ENCODE results near the gene MALT1.

MALT1 gene

DNA sequence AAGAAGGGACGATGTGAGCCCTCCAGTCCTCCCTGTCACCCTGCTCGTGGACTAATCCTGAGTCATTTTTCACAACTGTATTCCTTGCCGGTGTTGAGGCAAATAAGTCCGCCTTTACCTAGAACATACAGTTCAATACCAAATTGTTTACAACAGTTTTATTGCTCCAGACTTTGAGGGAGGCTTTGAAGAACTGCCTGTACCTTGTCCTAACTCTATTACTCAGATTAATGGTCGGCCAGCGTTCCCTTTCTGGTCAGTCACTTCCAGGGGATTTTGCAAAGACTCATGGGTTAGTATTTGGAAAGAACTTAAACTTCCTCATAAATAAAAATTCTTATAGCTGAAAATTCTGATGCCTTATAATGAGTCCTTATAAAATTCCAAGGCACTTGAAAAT, 108.3 kb downstream of the MALT1 start:
- no peak for DNase-seq

DNA sequence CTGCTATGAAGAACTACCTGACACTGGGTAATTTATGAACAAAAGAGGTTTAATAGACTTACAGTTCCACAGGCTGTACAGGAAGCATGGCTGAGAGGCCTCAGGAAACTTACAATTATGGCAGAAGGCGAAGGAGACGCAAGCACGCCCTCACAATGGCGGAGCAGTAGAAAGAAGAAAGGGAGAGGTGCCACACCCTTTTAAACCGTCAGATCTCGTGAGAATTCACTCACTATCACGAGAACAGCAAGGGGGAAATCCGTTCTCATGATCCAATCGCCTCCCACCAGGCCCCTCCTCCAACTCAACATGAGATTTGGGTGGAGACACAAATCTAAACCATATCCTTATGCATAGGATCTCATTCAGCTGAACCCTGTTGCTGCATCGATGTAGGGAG, 108.8 kb downstream of the MALT1 start:
- no peak for DNase-seq

DNA sequence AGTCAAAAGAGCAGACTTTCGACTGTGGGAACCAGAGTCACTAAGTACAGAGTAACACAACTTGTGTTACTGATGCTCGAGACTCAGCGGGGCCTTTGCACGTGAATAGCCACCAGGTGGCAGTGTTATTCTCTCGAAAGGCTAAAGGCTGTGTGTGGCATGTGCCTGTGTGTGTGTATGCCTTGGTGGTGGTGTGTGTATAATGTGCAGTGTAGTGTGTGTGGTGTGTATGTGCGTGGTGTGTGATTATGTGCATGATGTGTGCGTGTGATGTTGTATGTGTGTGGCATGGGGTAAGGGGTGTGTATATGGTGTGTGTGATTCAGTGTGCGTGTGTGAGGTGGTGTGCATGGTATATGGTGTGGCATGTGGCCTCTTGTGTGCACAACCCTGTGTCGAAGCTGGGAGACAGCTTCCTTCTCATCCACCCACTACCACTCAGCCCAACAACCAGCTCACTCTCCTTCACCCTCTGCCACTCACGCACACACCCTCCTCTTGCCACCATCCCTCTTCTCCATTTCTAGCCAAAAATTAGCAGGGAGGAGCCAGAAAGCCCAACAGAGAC, 110.4 kb downstream of the MALT1 start:
- peak; percentile 75 for DNase-seq

DNA sequence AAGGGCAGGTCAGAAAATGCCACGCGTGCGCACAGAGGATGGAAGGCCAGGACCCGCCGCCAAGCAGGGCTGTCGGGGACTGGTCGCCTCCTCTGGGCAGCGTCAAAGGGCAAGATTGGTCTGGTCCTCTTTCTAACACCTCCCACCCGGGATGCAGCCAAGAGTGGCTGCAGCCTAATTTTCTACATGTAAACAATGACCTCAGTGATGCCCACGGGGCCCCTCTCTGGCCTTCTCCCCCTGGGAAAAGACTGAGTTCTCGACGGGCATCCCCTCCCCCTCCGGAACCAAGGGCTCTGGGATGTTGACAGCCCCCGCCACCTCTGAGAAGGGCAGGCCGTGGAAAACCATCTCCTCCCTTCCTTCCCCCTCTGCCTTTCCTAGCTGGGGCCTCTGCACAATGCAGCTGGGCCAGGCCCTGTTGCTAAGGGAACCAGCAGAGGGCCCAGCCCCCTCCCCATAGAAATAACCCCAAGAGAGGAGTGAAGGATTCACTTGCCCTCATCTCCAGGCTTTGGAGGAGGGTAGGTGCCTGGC, 113.4 kb downstream of the MALT1 start:
- DNase-seq, result no peak

DNA sequence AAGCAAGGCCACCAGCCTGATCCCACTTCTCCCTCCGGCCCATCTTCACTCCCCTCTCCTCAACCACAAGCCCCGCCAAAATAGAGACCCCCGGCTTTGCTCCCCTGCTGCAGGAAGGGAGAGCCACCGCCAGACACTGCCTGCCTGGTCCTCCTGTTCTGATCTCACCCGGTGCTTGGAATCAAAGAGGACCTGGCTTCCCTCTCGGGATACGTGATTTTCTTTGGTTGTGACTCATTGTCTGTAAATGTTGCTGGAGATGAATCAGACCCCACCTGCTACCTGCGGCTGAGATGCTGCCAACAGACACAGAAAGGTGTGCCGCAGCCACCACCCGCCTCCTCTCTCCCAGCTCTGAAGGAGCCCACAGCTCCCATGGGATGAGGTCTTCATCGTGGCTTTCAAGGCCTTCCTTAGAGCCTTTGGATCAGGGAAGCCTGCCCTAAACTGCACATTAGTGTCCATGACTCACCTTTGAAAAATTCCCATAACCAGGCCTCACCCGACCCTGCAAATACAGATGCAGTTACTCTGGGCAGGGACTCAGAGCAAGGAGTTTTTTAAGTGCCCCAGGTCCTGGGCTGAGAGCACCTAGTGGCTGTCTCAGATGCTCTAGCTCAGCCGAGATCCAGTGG, 114.0 kb downstream of the MALT1 start:
- no peak for DNase-seq

DNA sequence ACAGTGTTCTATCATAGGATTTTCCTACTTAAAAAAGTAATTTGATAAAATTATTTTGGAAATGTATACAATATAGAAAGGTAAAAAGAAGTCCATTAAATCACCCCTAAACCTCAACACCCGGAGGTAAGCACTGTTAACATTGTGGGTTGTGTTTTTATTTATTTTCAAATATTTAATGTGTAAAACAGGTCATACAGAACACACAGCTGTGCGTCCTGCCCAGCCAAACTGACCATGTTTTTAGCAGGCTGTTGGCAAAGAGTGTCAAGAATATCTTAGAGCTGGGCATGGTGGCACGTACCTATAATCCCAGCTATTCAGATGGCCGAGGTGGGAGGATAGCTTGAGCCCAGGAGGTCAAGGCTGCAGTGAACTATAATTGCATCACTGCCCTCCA, 114.6 kb downstream of the MALT1 start:
- DNase-seq, result no peak

DNA sequence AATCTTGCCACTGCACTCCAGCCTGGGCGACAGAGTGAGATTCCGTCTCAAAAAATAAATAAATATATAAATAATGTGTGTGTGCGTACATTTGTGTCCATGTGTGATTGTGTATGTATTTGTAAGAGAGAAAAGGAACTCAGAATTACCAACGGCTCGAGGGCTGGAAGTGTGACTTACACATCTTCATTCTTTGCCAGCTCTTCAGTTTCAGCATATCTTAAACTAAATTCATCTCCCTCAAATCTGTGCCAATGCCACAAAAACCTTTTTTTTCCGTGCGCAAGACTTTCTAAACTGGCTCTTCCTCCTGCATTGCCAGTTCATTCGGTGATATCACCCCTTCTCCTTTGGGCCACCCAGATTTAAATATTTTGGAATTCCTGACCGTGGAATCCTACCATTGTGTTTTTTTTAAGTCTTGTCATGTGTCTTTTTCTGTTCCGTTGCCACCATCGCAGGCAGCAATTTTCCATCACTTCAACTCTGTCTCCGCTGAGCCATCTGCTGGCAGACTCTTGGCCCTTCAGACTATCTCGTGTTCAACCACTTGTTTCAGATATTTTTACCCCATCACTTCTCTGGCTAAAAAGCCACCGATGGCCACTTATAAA, 116.4 kb downstream of the MALT1 start:
- DNase-seq, result no peak

DNA sequence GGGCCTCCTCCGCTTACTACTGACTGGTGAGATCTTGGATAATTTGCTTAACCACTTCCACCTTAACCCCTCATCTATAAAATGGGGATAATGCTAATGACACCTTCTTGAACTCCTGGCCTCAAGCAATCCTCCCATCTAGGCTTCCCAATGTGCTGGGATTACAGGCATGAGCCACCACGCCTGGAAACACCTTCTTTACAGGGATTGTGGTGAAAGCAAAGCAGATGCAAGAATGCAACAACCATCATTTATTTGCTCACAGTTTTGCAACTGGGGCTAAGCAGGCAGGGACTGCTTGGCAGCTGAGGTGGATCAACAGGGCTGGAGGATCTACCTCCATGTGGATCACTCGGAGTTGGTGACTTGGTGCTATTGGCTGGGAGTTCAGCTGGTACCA, 117.2 kb downstream of the MALT1 start:
- DNase-seq, result no peak

DNA sequence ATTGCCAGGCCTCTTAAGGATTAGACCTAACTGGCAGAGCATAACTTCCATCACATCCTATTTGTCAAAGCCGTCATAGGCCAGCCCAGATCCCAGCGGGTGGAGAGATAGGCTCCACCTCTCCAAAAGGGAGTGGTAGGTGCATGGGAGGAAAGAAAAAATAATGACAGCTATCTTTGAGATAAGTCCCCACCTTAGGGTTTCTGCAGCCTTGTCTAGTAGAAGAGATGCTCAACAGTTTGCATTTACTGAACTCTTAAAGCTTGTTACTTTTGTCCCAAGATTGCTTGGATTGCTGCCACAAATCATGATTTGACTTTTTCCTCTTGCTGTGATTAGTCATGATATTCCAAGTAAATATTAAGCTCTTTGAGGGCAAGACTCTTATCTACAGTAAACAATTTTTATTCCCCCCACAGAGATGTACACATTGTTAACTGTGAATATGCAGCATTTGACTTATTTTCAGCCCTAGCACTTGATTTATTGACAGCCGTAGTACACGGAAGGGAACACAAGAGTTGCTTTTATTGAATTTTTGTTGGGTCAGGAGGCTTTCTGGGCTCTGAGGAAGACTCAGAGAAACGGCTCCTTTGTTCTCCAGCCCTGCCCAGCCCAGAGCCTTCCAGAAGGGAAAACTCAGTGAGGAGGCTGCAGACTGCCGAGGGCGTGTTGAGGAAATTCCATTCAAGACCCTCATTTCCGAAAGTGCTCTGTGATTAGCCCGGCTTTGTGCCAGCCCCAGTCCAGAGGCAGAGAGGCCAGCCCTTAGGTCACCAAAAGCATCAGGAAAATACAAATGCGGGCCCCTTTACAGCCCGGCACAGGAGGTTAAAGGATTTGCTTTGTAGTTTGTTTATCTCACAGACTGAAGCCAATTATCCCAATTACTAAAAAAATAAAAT, 118.0 kb downstream of the MALT1 start:
- DNase-seq, result no peak

DNA sequence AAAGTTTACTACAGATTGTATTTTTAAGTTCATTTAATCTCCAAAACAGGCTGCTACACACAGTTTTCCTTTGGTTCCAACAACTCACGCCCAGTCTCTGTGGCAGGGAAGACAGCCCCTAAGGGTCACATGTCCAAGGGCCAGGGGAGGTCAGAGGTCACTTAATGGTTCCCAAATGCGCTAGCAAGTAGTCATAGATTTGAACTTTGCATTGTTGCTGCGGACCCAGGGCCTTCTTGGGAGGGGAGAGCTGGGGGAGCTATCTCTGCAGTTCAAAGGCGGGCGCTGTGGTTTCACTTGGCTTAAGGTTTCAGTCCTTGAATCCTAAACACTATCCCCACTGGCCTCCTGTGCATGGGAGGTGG, 118.6 kb downstream of the MALT1 start:
- no peak for DNase-seq

DNA sequence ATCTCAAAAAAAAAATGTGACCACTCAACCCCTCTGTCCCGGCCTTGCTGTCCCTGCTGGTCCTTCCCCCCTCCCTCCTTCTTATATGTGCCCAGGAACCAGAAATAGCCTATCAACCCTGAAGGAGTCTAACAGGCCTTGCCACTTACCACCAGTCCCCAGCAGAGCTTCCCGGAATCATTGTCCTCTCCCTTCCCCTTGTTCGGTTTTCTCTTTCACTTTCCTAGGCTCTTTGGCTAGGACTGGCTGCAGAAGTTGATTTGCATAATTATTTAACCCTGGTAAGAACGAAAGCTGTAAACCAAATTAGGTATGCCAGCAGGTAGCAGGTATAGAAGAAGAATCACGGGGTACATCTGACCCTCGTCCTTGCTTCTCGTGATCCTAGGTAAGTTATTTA, 120.8 kb downstream of the MALT1 start:
- DNase-seq, result no peak

DNA sequence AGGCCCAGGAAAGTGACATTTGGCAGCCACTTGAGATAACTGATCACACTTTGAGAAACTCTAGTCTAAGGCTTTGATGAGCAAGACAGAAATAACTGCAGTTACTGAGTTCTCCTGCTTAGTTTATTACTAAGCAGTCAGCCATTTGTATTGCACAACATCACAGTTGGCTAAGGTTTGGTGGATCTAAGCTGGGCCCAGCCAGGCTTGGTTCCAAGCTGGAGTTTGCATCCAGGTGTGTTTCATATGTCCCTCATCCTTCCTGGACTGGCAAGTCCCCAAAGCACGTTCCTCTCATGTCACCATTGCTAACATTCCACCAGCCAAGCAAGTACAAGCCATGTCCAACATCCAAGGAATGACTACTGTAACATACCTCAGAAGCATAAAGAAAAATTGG, 122.1 kb downstream of the MALT1 start:
- no peak for DNase-seq

DNA sequence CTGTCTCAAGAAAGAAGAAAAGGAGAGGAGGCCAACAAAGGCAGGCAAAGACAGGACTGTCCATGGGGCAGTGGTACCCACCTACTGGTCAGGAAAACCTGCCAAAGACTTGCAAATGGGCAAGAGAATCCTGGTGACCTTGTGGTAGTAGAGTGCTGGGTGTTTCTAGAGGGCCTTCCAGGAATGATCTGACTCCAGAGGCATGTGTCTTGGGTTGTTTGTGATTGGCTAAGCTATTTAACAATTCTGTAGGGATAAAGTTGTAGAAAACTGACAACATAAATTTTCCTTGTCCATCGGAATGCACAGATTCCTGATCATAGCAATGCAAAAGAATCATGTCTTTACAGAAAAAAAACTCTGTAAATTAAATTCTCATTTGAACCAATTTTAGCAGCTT, 125.0 kb downstream of the MALT1 start:
- no peak for DNase-seq

DNA sequence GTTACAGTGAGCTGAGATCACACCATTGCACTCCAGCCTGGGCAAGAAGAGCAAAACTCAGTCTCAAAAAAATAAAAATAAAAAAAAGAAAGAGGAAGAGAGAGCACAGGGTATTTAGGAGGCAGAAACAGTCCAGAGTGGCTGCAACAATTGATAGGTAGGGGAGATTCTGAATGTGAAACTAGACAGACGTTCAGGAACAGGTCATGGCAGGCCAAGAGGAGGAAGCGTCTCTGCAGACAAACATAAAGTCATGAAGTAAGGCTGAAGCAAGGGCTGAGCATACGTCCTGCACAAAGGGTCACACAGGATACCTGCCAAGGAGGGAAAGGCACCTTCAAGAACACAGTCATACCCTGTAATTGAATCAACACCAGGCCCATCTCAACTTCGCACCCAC, 129.3 kb downstream of the MALT1 start:
- no peak for DNase-seq

DNA sequence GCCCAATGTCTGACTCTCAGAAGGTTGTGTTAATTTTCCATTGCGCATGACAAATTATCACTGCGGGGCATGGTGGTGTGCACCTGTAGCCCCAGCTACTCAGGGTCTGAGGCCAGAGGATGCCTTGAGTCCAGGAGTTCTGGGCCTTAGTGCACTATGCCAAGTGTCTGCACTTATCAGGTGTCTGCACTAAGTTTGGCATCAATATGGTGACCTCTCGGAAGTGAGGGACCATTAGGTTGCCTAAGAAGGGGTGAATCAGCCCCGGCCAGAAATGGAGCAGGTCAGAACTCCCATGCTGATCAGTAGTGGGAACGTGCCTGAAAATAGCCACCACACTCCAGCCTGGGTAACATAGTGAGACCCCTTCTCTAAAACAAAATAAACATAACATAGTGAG, 131.7 kb downstream of the MALT1 start:
- DNase-seq, result no peak

DNA sequence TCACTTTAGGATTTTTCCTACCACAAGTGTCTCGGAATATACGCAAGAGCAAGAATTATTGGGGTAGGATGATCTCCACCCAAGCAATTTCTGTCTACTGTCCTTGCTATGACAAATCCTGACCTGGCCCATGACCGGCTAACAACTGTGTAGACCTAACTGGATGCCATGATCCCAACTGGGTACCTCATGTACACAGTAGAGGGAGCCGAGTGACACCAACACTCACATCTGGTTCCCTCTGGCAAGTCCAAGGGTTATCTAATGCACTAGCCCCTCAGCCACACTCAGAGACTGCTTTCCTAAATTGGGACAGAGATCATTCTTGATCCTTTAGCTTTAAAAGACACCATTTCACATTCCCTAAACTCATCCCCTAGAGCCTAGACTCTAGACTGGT, 132.7 kb downstream of the MALT1 start:
- DNase-seq, result no peak
